Activated T-cell treated with anti-CD3 and anti-CD28 coated beads for 24 hours (primary cell): ENCODE measurements around the gene YES1.
"Not testable (repeated sequence)": the region's sequence is repeated elsewhere in the genome, so short reads cannot be mapped to it uniquely, and the experiment has no call there.

Experiments used
- DNase-seq: peaks from one replicate; pipeline ENCODE4 v3.0.0-alpha.2; 2020; ENCODE audit warnings: low read depth

YES1 gene

DNA sequence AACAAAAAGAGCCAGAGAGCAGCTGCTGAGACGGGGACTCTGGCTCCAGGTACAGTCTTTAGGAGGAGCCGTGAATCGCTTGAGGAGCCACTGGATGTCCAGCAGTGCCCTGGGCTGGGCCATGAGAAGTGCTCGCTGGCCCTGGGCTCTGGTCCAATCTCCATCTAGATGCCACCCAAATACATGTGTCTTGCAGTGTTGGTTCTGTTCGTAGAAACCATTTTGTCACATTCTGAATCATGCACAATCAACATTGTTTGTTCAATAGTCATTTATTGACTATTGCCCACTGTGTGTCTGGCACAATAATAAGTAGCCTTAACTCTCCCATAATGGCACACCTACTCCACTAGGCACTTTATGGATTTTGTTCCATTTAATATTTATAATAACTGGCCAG lies 128.5 kb downstream of the YES1 start:
- DNase-seq = no peak

DNA sequence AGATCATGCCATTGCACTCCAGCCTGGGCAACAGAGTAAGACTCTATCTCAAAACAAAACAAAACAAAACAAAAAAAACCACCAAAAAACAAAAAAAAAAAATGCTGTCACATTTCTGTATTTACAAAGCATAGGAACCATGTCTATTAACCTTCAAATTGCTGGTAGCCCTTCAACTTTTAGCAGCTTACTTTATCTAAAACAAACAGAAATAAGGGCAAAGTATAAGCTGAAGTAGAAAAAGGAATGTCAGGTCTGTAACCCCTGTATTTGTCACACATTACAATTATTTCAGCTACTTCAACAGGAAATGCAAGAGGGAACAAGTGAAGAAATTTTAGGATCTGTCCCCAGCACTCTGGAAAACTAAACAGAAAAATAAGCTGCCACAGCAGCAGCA lies 129.2 kb downstream of the YES1 start:
- DNase-seq = no peak

DNA sequence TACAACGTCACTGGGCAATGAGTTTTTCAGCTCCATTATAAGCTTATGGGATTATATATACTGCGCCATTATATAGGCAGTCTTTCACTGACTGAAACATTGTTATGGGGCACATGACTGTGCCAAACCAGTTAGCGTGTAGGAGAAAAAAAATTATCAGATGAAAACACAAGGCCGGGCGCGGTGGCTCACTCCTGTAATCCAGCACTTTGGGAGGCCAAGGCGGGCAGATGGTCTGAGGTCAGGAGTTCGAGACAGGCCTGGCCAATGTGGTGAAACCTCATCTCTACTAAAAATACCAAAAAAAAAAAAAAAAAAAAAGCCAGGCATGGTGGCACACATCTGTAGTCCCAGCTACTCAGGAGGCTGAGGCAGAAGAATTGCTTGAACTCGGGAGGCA lies 129.6 kb downstream of the YES1 start:
- DNase-seq = not testable (repeated sequence)

GRCh38 chr18:681985-682384 lies 130.1 kb downstream of the YES1 start:
- peak; percentile 18 for DNase-seq

DNA sequence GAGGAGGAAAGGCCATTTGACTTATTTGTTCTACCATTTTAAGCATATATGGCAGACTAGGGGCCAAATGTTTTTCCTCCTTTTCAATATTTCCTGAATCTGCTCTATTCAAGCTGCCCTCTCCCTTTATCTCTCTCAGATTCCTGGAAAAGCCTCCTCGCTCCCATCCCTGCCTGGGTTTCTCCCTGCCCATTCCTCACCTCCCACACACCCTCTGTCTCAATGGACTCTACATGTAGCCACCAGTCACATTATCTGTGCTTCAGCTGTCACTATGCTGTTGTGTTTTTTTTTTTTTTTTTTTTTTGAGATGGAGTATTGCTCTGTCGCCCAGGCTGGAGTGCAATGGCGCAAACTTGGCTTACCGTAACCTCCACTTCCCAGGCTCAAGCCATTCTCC lies 131.7 kb downstream of the YES1 start:
- DNase-seq = no peak

DNA sequence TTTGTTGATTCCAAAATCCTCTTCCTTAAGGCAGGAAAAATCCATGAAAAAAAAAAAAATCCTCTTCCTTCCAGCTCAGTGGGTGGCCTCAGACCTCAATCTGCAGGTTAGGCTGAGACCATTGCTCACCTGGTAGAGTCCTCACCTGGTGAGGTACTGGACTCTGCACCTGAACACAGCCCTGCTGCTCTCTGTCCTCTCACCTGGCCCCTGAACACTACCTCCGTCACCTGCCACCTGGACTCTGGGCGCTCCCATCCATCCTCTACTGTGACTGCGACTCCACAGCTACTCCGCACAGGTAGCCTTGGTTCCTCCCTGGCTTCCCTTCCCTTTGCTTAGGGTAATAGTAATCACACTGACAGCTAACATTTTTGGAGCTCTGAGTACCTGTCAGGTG lies 132.5 kb downstream of the YES1 start:
- no peak for DNase-seq

GRCh38 chr18:678482-679182 lies 133.4 kb downstream of the YES1 start:
- no peak for DNase-seq

GRCh38 chr18:677951-678381 lies 134.1 kb downstream of the YES1 start:
- no peak for DNase-seq

DNA sequence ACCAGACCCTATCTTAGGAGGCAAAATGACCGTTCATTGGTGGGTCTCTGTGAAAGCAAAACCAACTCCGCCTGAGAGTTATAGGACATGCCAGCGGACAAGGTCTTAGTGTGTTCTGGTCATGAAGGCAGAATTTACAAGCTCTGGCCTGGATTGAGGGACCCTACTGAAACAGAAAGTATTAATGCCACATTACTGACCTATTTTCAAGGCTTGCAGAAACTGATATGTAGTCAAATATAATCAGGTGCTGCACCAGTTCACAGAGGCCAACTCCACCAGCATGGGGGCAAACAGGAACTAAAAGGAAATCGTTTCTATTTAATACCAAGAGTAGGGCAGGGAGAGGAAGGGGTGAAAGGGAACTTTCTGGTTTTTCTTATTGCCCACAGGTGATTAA lies 134.9 kb downstream of the YES1 start:
- DNase-seq = no peak

- no peak for DNase-seq
Observed at GRCh38 chr18:676736-677135, 135.3 kb downstream of the YES1 start.

- no peak for DNase-seq
Observed at GRCh38 chr18:676069-676468, 136.0 kb downstream of the YES1 start.

GRCh38 chr18:675307-675706 lies 136.7 kb downstream of the YES1 start:
- no peak for DNase-seq

- no peak for DNase-seq
Observed at GRCh38 chr18:673769-674168, 138.3 kb downstream of the YES1 start.

- DNase-seq = no peak
Observed at GRCh38 chr18:673317-673716, 138.7 kb downstream of the YES1 start.
